ENCODE measurements around the gene IDH3G. TPM values are rescaled to one million over a fixed set of nuclear protein-coding genes. Genes with fewer than 3 reads are reported as not detected.

IDH3G gene
- total RNA-seq, 1 donor from 2014 or later, result 72.4 TPM

- no peak for DNase-seq (ENCODE audit: low spot score)
- Mint-ChIP-seq H3K27me3 (ENCODE audit: low read depth) (peaks cover 5% of the 10 kb centered on the region), H3K27ac (no peak overlapping the region), H3K4me1 (ENCODE audit: low read depth) (no peaks in the 10 kb centered on the region), H3K36me3 (ENCODE audit: low read depth) (no peaks in the 10 kb centered on the region), H3K4me3 (ENCODE audit: low read depth) (no peak overlapping the region), H3K9me3 (no peaks in the 10 kb centered on the region)
- intact Hi-C loops (cut with micrococcal nuclease), result no loop called here
Measured at GRCh38 chrX:153806999-153807575, 12.9 kb upstream of the IDH3G start.

GRCh38 chrX:153805436-153805835, 11.3 kb upstream of the IDH3G start:
- no peaks in the 10 kb centered on the region for H3K36me3 Mint-ChIP-seq (ENCODE audit: low read depth)
- no peaks in the 10 kb centered on the region for H3K27me3 Mint-ChIP-seq (ENCODE audit: low read depth)
- H3K9me3 Mint-ChIP-seq, result no peaks in the 10 kb centered on the region
- no peak for DNase-seq (ENCODE audit: low spot score)
- no peak overlapping the region for H3K27ac Mint-ChIP-seq
- H3K4me3 Mint-ChIP-seq (ENCODE audit: low read depth), result no peak overlapping the region
- no peaks in the 10 kb centered on the region for H3K4me1 Mint-ChIP-seq (ENCODE audit: low read depth)
- intact Hi-C loops (cut with micrococcal nuclease), result no loop called here

- no peaks in the 10 kb centered on the region for H3K9me3 Mint-ChIP-seq
Measured at GRCh38 chrX:153804621-153805020, 10.4 kb upstream of the IDH3G start.

GRCh38 chrX:153804100-153804595, 10.0 kb upstream of the IDH3G start:
- H3K36me3 Mint-ChIP-seq (ENCODE audit: low read depth), result no peaks in the 10 kb centered on the region
- intact Hi-C loops (cut with micrococcal nuclease), result no loop called here
- no peaks in the 10 kb centered on the region for H3K4me1 Mint-ChIP-seq (ENCODE audit: low read depth)
- no peak for DNase-seq (ENCODE audit: low spot score)
- no peaks in the 10 kb centered on the region for H3K9me3 Mint-ChIP-seq
- H3K27ac Mint-ChIP-seq, result no peak overlapping the region
- no peak overlapping the region for H3K4me3 Mint-ChIP-seq (ENCODE audit: low read depth)
- no peaks in the 10 kb centered on the region for H3K27me3 Mint-ChIP-seq (ENCODE audit: low read depth)

More at GRCh38 chrX:153804621-153805020, 10.4 kb upstream of the IDH3G start:
- Mint-ChIP-seq H3K27ac (no peak overlapping the region), H3K4me3 (ENCODE audit: low read depth) (no peak overlapping the region), H3K4me1 (ENCODE audit: low read depth) (no peaks in the 10 kb centered on the region), H3K27me3 (ENCODE audit: low read depth) (no peaks in the 10 kb centered on the region), H3K36me3 (ENCODE audit: low read depth) (no peaks in the 10 kb centered on the region)
- intact Hi-C loops (cut with micrococcal nuclease), result no loop called here
- no peak for DNase-seq (ENCODE audit: low spot score)

GRCh38 chrX:153803211-153804099, 9.3 kb upstream of the IDH3G start:
- Mint-ChIP-seq H3K36me3 (ENCODE audit: low read depth) (no peaks in the 10 kb centered on the region), H3K4me1 (ENCODE audit: low read depth) (no peaks in the 10 kb centered on the region), H3K4me3 (ENCODE audit: low read depth) (no peak overlapping the region), H3K27ac (no peak overlapping the region), H3K9me3 (no peaks in the 10 kb centered on the region), H3K27me3 (ENCODE audit: low read depth) (no peaks in the 10 kb centered on the region)
- DNase-seq (ENCODE audit: low spot score), result no peak
- intact Hi-C loops (cut with micrococcal nuclease), result no loop called here

GRCh38 chrX:153802513-153803045, 8.4 kb upstream of the IDH3G start:
- Mint-ChIP-seq H3K9me3 (no peaks in the 10 kb centered on the region), H3K27me3 (ENCODE audit: low read depth) (no peaks in the 10 kb centered on the region), H3K4me3 (ENCODE audit: low read depth) (no peak overlapping the region), H3K4me1 (ENCODE audit: low read depth) (no peaks in the 10 kb centered on the region), H3K36me3 (ENCODE audit: low read depth) (peaks cover 4% of the 10 kb centered on the region), H3K27ac (no peak overlapping the region)
- intact Hi-C loops (cut with micrococcal nuclease), result no loop called here
- no peak for DNase-seq (ENCODE audit: low spot score)

GRCh38 chrX:153801669-153802068, 7.5 kb upstream of the IDH3G start:
- Mint-ChIP-seq H3K4me1 (ENCODE audit: low read depth) (no peaks in the 10 kb centered on the region), H3K9me3 (no peaks in the 10 kb centered on the region), H3K36me3 (ENCODE audit: low read depth) (peaks cover 10% of the 10 kb centered on the region), H3K27ac (no peak overlapping the region), H3K4me3 (ENCODE audit: low read depth) (no peak overlapping the region), H3K27me3 (ENCODE audit: low read depth) (no peaks in the 10 kb centered on the region)
- intact Hi-C loops (cut with micrococcal nuclease), result no loop called here
- DNase-seq (ENCODE audit: low spot score), result no peak

- peaks cover 2% of the 10 kb centered on the region for H3K4me1 Mint-ChIP-seq (ENCODE audit: low read depth)
- no peak overlapping the region for H3K4me3 Mint-ChIP-seq (ENCODE audit: low read depth)
- no peaks in the 10 kb centered on the region for H3K27me3 Mint-ChIP-seq (ENCODE audit: low read depth)
- no peaks in the 10 kb centered on the region for H3K9me3 Mint-ChIP-seq
- no peak overlapping the region for H3K27ac Mint-ChIP-seq
- H3K36me3 Mint-ChIP-seq (ENCODE audit: low read depth), result peaks cover 19% of the 10 kb centered on the region
- no peak for DNase-seq (ENCODE audit: low spot score)
- intact Hi-C loops (cut with micrococcal nuclease), result no loop called here
Measured at GRCh38 chrX:153800746-153801145, 6.6 kb upstream of the IDH3G start.

GRCh38 chrX:153800177-153800722, 6.1 kb upstream of the IDH3G start:
- no peak overlapping the region for H3K4me3 Mint-ChIP-seq (ENCODE audit: low read depth)
- peaks cover 21% of the 10 kb centered on the region for H3K36me3 Mint-ChIP-seq (ENCODE audit: low read depth)
- H3K9me3 Mint-ChIP-seq, result no peaks in the 10 kb centered on the region
- H3K27me3 Mint-ChIP-seq (ENCODE audit: low read depth), result no peaks in the 10 kb centered on the region
- intact Hi-C loops (cut with micrococcal nuclease), result no loop called here
- H3K4me1 Mint-ChIP-seq (ENCODE audit: low read depth), result peaks cover 2% of the 10 kb centered on the region
- DNase-seq (ENCODE audit: low spot score), result no peak
- no peak overlapping the region for H3K27ac Mint-ChIP-seq

- intact Hi-C loops (cut with micrococcal nuclease), result no loop called here
- Mint-ChIP-seq H3K27me3 (ENCODE audit: low read depth) (no peaks in the 10 kb centered on the region), H3K4me3 (ENCODE audit: low read depth) (no peak overlapping the region), H3K4me1 (ENCODE audit: low read depth) (peaks cover 2% of the 10 kb centered on the region), H3K36me3 (ENCODE audit: low read depth) (peaks cover 23% of the 10 kb centered on the region), H3K9me3 (no peaks in the 10 kb centered on the region), H3K27ac (no peak overlapping the region)
- no peak for DNase-seq (ENCODE audit: low spot score)
Measured at GRCh38 chrX:153799326-153799725, 5.2 kb upstream of the IDH3G start.

- no peak for DNase-seq (ENCODE audit: low spot score)
- intact Hi-C loops (cut with micrococcal nuclease), result no loop called here
- Mint-ChIP-seq H3K36me3 (ENCODE audit: low read depth) (peaks cover 32% of the 10 kb centered on the region), H3K9me3 (no peaks in the 10 kb centered on the region), H3K4me1 (ENCODE audit: low read depth) (peaks cover 9% of the 10 kb centered on the region), H3K27ac (no peak overlapping the region), H3K27me3 (ENCODE audit: low read depth) (no peaks in the 10 kb centered on the region), H3K4me3 (ENCODE audit: low read depth) (no peak overlapping the region)
Measured at GRCh38 chrX:153797415-153798015, 3.3 kb upstream of the IDH3G start.

GRCh38 chrX:153794897-153795816, 982 bp upstream of the IDH3G start:
- Mint-ChIP-seq H3K4me3 (ENCODE audit: low read depth) (peak overlapping the region; percentile 97), H3K36me3 (ENCODE audit: low read depth) (peaks cover 37% of the 10 kb centered on the region), H3K9me3 (no peaks in the 10 kb centered on the region), H3K27ac (peak overlapping the region; percentile 84), H3K27me3 (ENCODE audit: low read depth) (no peaks in the 10 kb centered on the region), H3K4me1 (ENCODE audit: low read depth) (peaks cover 9% of the 10 kb centered on the region)
- DNase-seq (ENCODE audit: low spot score), result peak; percentile 9
- intact Hi-C loops (cut with micrococcal nuclease), result loop anchor here (1.0 kb wide), 2 partner anchors 71 to 133 kb away; partner anchors contain the start of genes ABCD1 and BCAP31
